ENCODE measurements around the gene MUC22.

- no peak for TF ChIP-seq POLR2A (IDR thresholded peaks at IDR 0.05; ENCODE audit: low read depth, low read length)
- TF ChIP-seq POLR2AphosphoS5 (IDR thresholded peaks at IDR 0.05; ENCODE audit: low read depth, low read length) = no peak
- no peak for TF ChIP-seq POU2F2 (IDR thresholded peaks at IDR 0.05; ENCODE audit: low read depth, low read length)
- TF ChIP-seq PAX5 (IDR thresholded peaks at IDR 0.05; ENCODE audit: insufficient read depth, low read length, severe bottlenecking) = no peak
- peak; percentile 66 for TF ChIP-seq SPI1 (IDR thresholded peaks at IDR 0.05; ENCODE audit: low read depth, low read length)
Measured at GRCh38 chr6:31004794-31005193, 5.5 kb upstream of the MUC22 start.

Data from GM12891 (cell line).